Erythroblast (primary cell): ENCODE data around the gene CUX1.

ENCODE experiments used
- GATA1 ChIP-seq: IDR thresholded peaks from 2 replicates; pipeline ENCODE4 v1.6.1; 2011; ENCODE audit warnings: low read depth, mild to moderate bottlenecking, control low read depth, low read length, moderate library complexity
- POLR2A ChIP-seq: IDR thresholded peaks from 2 replicates; pipeline ENCODE4 v1.6.1; 2011; ENCODE audit warnings: mild to moderate bottlenecking, low read length

- TF ChIP-seq POLR2A (no peak), GATA1 (no peak)
Observed at GRCh38 chr7:101975046-101975445, 157.6 kb downstream of the CUX1 start.
